GM23338 (cell line): ENCODE data around the gene EGFL7. TPM values are rescaled to one million over a fixed set of nuclear protein-coding genes. Genes with fewer than 3 reads are reported as not detected.

Experiments used
- ATAC-seq: fragments of 200-7000 bp; cut with Tn5 transposase; 3 replicates; pipeline ENCODE4 v1.9.1; 2020
- DNase-seq: peaks from one replicate; pipeline ENCODE4 v3.0.0-alpha.2; 2015; ENCODE audit warnings: low spot score
- H2AFZ ChIP-seq: fragments of 200-600 bp; sonication (generic); 2 replicates; pipeline ENCODE4 v1.8.0; 2016; ENCODE audit warnings: antibody characterized with exemption, mild to moderate bottlenecking, moderate library complexity
- H3F3A ChIP-seq: fragments of 200-600 bp; sonication (generic); replicated peaks from 2 replicates; pipeline ENCODE4 v1.8.0; 2017; ENCODE audit warnings: antibody characterized with exemption, mixed run types, low read depth
- H3K27ac ChIP-seq: fragments of 200-600 bp; sonication (generic); 2 replicates; pipeline ENCODE4 v1.6.1; 2016; ENCODE audit warnings: low read depth
- H3K27me3 ChIP-seq: fragments of 200-600 bp; sonication (generic); 2 replicates; pipeline ENCODE4 v1.8.0; 2016; ENCODE audit warnings: mild to moderate bottlenecking, mixed run types, moderate library complexity; ENCODE audit not compliant: insufficient read depth
- H3K36me3 ChIP-seq: fragments of 200-600 bp; sonication (generic); 2 replicates; pipeline ENCODE4 v1.8.0; 2016; ENCODE audit warnings: mild to moderate bottlenecking; ENCODE audit not compliant: insufficient read depth
- H3K4me1 ChIP-seq: fragments of 200-600 bp; sonication (generic); 2 replicates; pipeline ENCODE4 v1.8.0; 2016; ENCODE audit warnings: mild to moderate bottlenecking, moderate library complexity; ENCODE audit not compliant: insufficient read depth
- H3K4me2 ChIP-seq: fragments of 200-600 bp; sonication (generic); 2 replicates; pipeline ENCODE4 v1.7.1; 2017; ENCODE audit warnings: mixed run types
- H3K4me3 ChIP-seq: fragments of 200-600 bp; sonication (generic); 2 replicates; pipeline ENCODE4 v1.6.1; 2016; ENCODE audit warnings: mixed run types
- H3K79me2 ChIP-seq: fragments of 200-600 bp; sonication (generic); replicated peaks from 2 replicates; pipeline ENCODE4 v1.8.0; 2017; ENCODE audit warnings: mild to moderate bottlenecking; ENCODE audit not compliant: insufficient read depth
- H3K9me2 ChIP-seq: fragments of 200-600 bp; sonication (generic); 2 replicates; pipeline ENCODE4 v1.8.0; 2017; ENCODE audit not compliant: insufficient read depth
- H4K20me1 ChIP-seq: fragments of 200-600 bp; sonication (generic); replicated peaks from 2 replicates; pipeline ENCODE4 v1.8.0; 2017; ENCODE audit warnings: mild to moderate bottlenecking; ENCODE audit not compliant: insufficient read depth
- H3K27ac Mint-ChIP-seq: 2 replicates; pipeline ENCODE4 v1.8.0; 2020; ENCODE audit warnings: inconsistent platforms, mild to moderate bottlenecking, moderate library complexity, mixed read lengths
- H3K27me3 Mint-ChIP-seq: 3 replicates; pipeline ENCODE4 v1.8.0; 2022; ENCODE audit warnings: low read depth, mild to moderate bottlenecking, moderate library complexity, mixed read lengths, inconsistent platforms; ENCODE audit not compliant: insufficient read depth, poor library complexity
- H3K36me3 Mint-ChIP-seq: 3 replicates; pipeline ENCODE4 v1.8.0; 2021; ENCODE audit warnings: low read depth, mild to moderate bottlenecking, inconsistent platforms, moderate library complexity, mixed read lengths
- H3K4me1 Mint-ChIP-seq: 3 replicates; pipeline ENCODE4 v1.8.0; 2020; ENCODE audit warnings: mild to moderate bottlenecking, inconsistent platforms, mixed read lengths
- H3K4me3 Mint-ChIP-seq: 3 replicates; pipeline ENCODE4 v1.8.0; 2021; ENCODE audit warnings: moderate library complexity, mild to moderate bottlenecking, inconsistent platforms, mixed read lengths
- H3K9me3 Mint-ChIP-seq: 3 replicates; pipeline ENCODE4 v1.8.0; 2020; ENCODE audit warnings: moderate library complexity, mild to moderate bottlenecking, inconsistent platforms, mixed read lengths
- EZH2phosphoT487 ChIP-seq: fragments of 200-600 bp; sonication (generic); IDR thresholded peaks from one replicate; pipeline ENCODE4 v1.8.1; 2018; ENCODE audit warnings: antibody characterized with exemption; ENCODE audit not compliant: unreplicated experiment
- POLR2AphosphoS5 ChIP-seq: IDR thresholded peaks from 2 replicates; pipeline ENCODE4 v1.6.1; 2016; ENCODE audit warnings: antibody characterized with exemption, low read depth
- STAT1 ChIP-seq: IDR thresholded peaks from one replicate; pipeline ENCODE4 v1.6.1; 2016; ENCODE audit warnings: antibody characterized with exemption; ENCODE audit not compliant: unreplicated experiment
- microRNA counts: library from miRNA; unstranded; fragments of <30 nt; microRNA quantifications from one replicate; lab custom pipeline; 2017
- microRNA-seq: library from miRNA; unstranded; fragments of <30 nt; microRNA quantifications from one replicate; pipeline ENCODE4, GENCODE V29; 2017
- polyA plus RNA-seq: library from polyadenylated mRNA; unstranded; fragments of >200 nt; fragmentation: Nextera tagmentation; extraction: Ambion mirVana; gene quantifications from 2 replicates; pipeline ENCODE4 v1.2.1, GENCODE V29; 2016
- small RNA-seq: library from RNA; depleted of rRNA; stranded (forward); fragments of <200 nt; gene quantifications from one replicate; pipeline ENCODE3, GENCODE V24; 2014; ENCODE audit warnings: low replicate concordance
- total RNA-seq: library from RNA; depleted of rRNA; stranded (reverse); fragments of >200 nt; shearing (Covaris generic); gene quantifications from 2 replicates; pipeline ENCODE4 v1.2.3, GENCODE V29; 2014; rRNA removed

Gene EGFL7
- total and polyA plus RNA-seq, 2 experiments from 2014 or later = 44.4 to 60.8 TPM

- no peak for TF ChIP-seq STAT1
- TF ChIP-seq POLR2AphosphoS5 = 0 out of 2 replicates have a peak, but pooled peaks have one; percentile 13
- no peak for TF ChIP-seq EZH2phosphoT487
- H3K27ac ChIP-seq = peak overlapping the region; percentile 32; the same call in 1 of the 2 replicates
- peaks cover 13% of the 10 kb centered on the region for H3K79me2 ChIP-seq
- H3K4me3 Mint-ChIP-seq = no peak overlapping the region
- H3F3A ChIP-seq = peaks cover 39% of the 10 kb centered on the region
- H3K27me3 ChIP-seq = no peaks in the 10 kb centered on the region
- H3K4me3 ChIP-seq = no peak overlapping the region
- peaks cover 14% of the 10 kb centered on the region for H3K4me1 Mint-ChIP-seq
- no peak overlapping the region for H3K4me2 ChIP-seq
- peaks cover 39% of the 10 kb centered on the region for H3K36me3 Mint-ChIP-seq
- H3K36me3 ChIP-seq = peaks cover 22% of the 10 kb centered on the region
- no peak for DNase-seq
- H3K9me2 ChIP-seq = no peaks in the 10 kb centered on the region
- H2AFZ ChIP-seq = no peak overlapping the region
- H3K27ac Mint-ChIP-seq = peak overlapping the region; percentile 7; the same call in 1 of the 2 replicates
- H3K27me3 Mint-ChIP-seq = peaks cover 36% of the 10 kb centered on the region
- peaks cover 23% of the 10 kb centered on the region for H4K20me1 ChIP-seq
- H3K9me3 Mint-ChIP-seq = no peaks in the 10 kb centered on the region
- peaks cover 2% of the 10 kb centered on the region; the same call in 1 of the 2 replicates for H3K4me1 ChIP-seq
- peak; percentile 1; the same call in 2 of the 3 replicates for ATAC-seq
Observed at GRCh38 chr9:136721339-136722092, 58.8 kb downstream of the EGFL7 start.

MicroRNA genes within 50 kb of the gene (microRNA counts, 767-probe panel; counts per million panel counts)
- microRNA hsa-miR-126-3p (lab: Ali Mortazavi, UCI) = 7,818 counts per million, percentile 47 among the panel's probes with 10 or more counts

Small RNAs within 50 kb of the gene (microRNA-seq; reads per million reads assigned to microRNA genes)
- 335 reads per million, percentile 79 among the genes with 10 or more reads in this experiment for gene MIR126

Small RNAs within 50 kb of the gene (small RNA-seq; reads per million reads assigned to genes)
- gene MIR126 = 14.7 reads per million, percentile 97 among the genes with 10 or more reads in this experiment

Other genes with a start within 250 kb of the EGFL7 start
- 10.9 and 13.4 TPM in 2 replicates for gene INPP5E, start 223.1 kb upstream of the EGFL7 start, total RNA-seq
- 5.8 TPM in 2 replicates for gene INPP5E, start 223.1 kb upstream of the EGFL7 start, polyA plus RNA-seq
- gene SEC16A, start 179.9 kb upstream of the EGFL7 start, total RNA-seq = 54.3 and 59.2 TPM in 2 replicates
- gene SEC16A, start 179.9 kb upstream of the EGFL7 start, polyA plus RNA-seq = 34.0 and 35.7 TPM in 2 replicates
- 78.7 and 97.2 TPM in 2 replicates for gene NOTCH1, start 116.9 kb upstream of the EGFL7 start, total RNA-seq
- 9.9 and 10.3 TPM in 2 replicates for gene NOTCH1, start 116.9 kb upstream of the EGFL7 start, polyA plus RNA-seq
- gene AGPAT2, start 24.5 kb downstream of the EGFL7 start, total RNA-seq = 33.3 and 44.7 TPM in 2 replicates
- 31.8 and 34.4 TPM in 2 replicates for gene AGPAT2, start 24.5 kb downstream of the EGFL7 start, polyA plus RNA-seq
- 47.2 and 60.0 TPM in 2 replicates for gene DIPK1B, start 49.7 kb downstream of the EGFL7 start, total RNA-seq
- 18.7 and 24.2 TPM in 2 replicates for gene DIPK1B, start 49.7 kb downstream of the EGFL7 start, polyA plus RNA-seq
- gene LCN10, start 80.0 kb downstream of the EGFL7 start, total RNA-seq = 0.45 and 9.8 TPM in 2 replicates
- gene LCN10, start 80.0 kb downstream of the EGFL7 start, polyA plus RNA-seq = 0.43 and 0.74 TPM in 2 replicates
- not detected in 2 replicates for gene LCN6, start 85.6 kb downstream of the EGFL7 start, total RNA-seq
- not detected in 2 replicates for gene LCN6, start 85.6 kb downstream of the EGFL7 start, polyA plus RNA-seq
- not detected in 2 replicates for gene LCN8, start 95.3 kb downstream of the EGFL7 start, total RNA-seq
- gene LCN8, start 95.3 kb downstream of the EGFL7 start, polyA plus RNA-seq = not detected in 2 replicates
- gene LCN15, start 101.6 kb downstream of the EGFL7 start, total RNA-seq = 0.54 and 0.90 TPM in 2 replicates
- gene LCN15, start 101.6 kb downstream of the EGFL7 start, polyA plus RNA-seq = 0.76 and 1.2 TPM in 2 replicates
- 57.0 and 71.4 TPM in 2 replicates for gene TMEM141, start 128.4 kb downstream of the EGFL7 start, total RNA-seq
- 90.0 and 90.5 TPM in 2 replicates for gene TMEM141, start 128.4 kb downstream of the EGFL7 start, polyA plus RNA-seq
- gene CCDC183, start 133.4 kb downstream of the EGFL7 start, total RNA-seq = 1.1 and 2.9 TPM in 2 replicates
- 1.2 and 1.6 TPM in 2 replicates for gene CCDC183, start 133.4 kb downstream of the EGFL7 start, polyA plus RNA-seq
- gene RABL6, start 145.0 kb downstream of the EGFL7 start, total RNA-seq = 117 and 127 TPM in 2 replicates
- gene RABL6, start 145.0 kb downstream of the EGFL7 start, polyA plus RNA-seq = 59.1 and 66.7 TPM in 2 replicates
- gene AJM1, start 179.6 kb downstream of the EGFL7 start, total RNA-seq = 0.12 and 0.49 TPM in 2 replicates
- gene AJM1, start 179.6 kb downstream of the EGFL7 start, polyA plus RNA-seq = 0.28 and 0.36 TPM in 2 replicates
- 67.1 and 86.2 TPM in 2 replicates for gene PHPT1, start 186.5 kb downstream of the EGFL7 start, total RNA-seq
- gene PHPT1, start 186.5 kb downstream of the EGFL7 start, polyA plus RNA-seq = 437 and 509 TPM in 2 replicates
- 4.1 and 6.8 TPM in 2 replicates for gene MAMDC4, start 189.4 kb downstream of the EGFL7 start, total RNA-seq
- gene MAMDC4, start 189.4 kb downstream of the EGFL7 start, polyA plus RNA-seq = 1.7 and 2.7 TPM in 2 replicates
- gene EDF1, start 203.4 kb downstream of the EGFL7 start, total RNA-seq = 273 and 326 TPM in 2 replicates
- 793 and 860 TPM in 2 replicates for gene EDF1, start 203.4 kb downstream of the EGFL7 start, polyA plus RNA-seq
- 31.5 and 39.9 TPM in 2 replicates for gene TRAF2, start 223.6 kb downstream of the EGFL7 start, total RNA-seq
- gene TRAF2, start 223.6 kb downstream of the EGFL7 start, polyA plus RNA-seq = 24.8 and 25.4 TPM in 2 replicates